ENCODE measurements around the gene TNFRSF18.

The TNFRSF18 gene

DNA sequence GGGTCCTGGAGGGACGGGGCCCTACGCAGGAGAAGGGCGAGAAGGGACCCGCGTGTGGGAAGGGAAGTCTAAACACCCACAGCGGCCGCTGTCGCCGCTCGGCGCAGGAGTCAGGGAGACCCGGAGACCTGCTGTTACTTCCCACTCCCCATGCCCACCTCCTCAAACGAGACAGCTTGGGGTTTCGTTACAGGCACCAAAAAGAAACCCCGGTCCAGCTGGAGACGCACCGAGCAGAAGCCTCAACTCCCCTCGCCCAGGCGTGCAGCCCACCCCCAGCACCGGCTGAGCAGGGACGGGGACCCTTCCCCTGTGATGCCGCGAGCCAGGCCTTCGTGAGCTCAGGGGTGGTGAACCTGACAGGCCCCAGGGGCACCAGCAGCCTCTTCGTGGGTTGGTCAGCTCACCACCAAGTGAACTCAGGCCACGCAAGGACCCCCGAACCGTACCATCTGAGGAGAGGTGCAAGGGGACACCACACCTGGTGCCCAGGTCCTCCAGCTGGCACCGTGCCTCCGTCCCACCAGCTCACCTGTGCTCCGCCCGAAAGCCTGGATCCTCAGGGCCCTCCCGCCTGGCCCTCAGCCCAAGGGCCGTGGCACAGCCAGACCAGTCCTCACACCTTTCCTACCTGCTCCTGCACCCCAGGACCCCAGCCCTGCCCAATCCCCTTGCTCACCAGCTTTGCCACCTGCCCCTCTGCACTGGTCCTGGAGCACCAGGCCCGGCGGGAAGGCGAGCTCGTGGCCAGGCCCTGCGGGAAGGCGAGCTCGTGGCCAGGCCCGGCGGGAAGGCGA lies 20.4 kb upstream of the TNFRSF18 start:
- no peak for DNase-seq

- DNase-seq = no peak
These were observed 19.5 kb upstream of the TNFRSF18 start for GRCh38 chr1:1225913-1226312.

GRCh38 chr1:1225238-1225845 lies 18.9 kb upstream of the TNFRSF18 start:
- no peak for DNase-seq

DNA sequence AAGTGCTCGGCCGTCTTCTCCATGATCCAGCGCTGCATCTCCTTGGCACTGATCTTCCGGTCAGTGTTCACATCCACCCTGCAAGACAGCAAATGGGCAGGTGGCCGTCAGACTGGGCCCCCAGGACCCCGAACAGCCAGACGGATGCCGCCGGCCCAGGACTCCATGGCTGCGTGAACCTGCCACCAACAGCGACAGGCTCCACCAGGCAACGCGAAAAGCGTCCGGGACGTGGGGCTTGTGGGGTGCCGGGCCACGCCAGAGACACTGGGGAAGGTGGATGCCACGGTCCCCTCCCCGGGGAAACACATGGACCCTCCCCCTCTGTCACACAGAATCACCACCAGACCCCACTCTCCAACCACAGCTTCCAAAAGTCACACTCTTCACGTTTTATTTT lies 17.5 kb upstream of the TNFRSF18 start:
- DNase-seq = no peak

DNA sequence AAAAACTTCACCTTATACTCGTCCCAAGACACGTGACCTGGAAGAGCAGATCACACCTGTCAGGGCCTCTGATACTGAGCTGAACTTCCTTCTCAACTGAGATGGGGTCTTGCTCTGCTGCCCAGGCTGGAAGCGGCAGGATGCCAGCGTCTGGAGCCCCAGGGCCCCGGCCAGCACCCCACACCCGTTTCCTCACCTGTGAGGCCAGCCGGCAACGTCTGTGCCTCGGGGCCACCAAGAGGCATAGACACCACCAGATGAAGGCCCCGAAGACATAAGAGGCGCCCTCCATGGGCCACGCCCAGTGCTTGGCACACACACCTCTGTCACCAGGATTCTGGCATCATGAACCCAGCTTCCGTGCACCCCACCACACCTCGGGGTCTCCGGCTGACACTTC lies 16.9 kb upstream of the TNFRSF18 start:
- DNase-seq = no peak

GRCh38 chr1:1222575-1223225 lies 16.3 kb upstream of the TNFRSF18 start:
- no peak for DNase-seq

GRCh38 chr1:1221887-1222574 lies 15.6 kb upstream of the TNFRSF18 start:
- DNase-seq = no peak

DNA sequence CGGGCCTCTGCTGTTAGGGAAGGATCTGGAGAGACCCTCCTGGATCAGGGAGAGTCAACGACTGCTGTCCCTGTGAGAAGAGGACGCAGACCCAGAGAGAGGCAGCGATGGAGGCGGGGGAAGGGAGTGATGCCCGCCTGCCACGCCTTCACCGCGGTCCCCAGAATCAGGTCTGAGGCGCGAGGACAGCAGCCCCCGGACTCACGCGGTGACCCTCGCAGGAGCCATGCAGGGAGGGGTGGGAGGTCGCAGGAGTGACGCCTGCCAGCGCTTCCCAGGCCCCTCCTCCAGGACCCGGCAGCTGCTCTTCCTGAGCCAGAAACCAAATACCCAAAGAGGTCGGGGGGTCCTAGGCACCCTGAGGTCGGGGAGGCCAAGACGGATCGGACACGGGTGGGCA lies 13.8 kb upstream of the TNFRSF18 start:
- no peak for DNase-seq

- peak in 1 of 4 experiments; percentile 30 for DNase-seq
These were observed 12.9 kb upstream of the TNFRSF18 start for GRCh38 chr1:1219341-1219740.

GRCh38 chr1:1218524-1219200 lies 12.3 kb upstream of the TNFRSF18 start:
- DNase-seq = no peak

DNA sequence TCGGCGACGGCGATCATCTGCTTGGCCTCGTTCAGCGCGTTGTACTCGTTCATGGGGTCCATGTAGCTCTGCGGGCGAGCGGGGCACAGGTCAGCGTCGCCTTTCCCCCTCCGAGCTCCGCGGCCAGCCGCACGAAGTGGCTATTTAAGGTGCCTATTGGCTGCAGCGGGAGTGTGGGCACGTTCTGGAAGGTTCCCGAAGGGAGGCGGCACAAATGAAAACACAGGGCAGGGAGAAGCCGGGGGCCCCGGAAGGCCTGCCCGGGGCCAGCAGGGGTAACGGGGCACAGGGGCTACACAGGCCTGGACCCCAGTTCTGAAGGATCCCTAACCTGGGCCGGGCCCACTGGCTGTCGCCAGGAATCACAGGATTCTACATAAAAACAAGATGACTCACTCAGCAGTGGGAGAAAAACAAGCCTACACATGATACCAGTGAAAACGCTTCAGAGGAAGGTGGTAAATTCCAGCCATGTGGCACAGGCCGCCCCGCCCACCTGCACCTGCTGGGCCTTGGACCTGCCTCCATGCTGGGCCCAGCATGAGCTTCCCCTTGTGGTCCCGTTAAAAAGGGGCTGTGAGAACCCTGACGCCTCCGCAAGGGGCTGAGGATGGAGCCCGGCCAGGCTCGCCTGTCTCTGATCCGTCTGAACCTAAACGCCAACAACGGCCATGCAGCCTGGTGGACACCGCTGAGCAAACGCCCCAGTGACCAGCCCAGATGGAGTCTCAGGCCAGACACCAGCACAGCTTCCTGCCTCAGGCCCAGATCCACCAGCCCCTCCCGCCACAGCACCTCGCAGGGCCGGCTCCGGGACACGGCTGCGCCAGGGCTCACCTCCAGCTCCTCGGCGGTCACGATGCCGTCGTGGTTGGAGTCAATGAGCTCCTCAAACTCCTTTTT lies 11.5 kb upstream of the TNFRSF18 start:
- DNase-seq = no peak

DNA sequence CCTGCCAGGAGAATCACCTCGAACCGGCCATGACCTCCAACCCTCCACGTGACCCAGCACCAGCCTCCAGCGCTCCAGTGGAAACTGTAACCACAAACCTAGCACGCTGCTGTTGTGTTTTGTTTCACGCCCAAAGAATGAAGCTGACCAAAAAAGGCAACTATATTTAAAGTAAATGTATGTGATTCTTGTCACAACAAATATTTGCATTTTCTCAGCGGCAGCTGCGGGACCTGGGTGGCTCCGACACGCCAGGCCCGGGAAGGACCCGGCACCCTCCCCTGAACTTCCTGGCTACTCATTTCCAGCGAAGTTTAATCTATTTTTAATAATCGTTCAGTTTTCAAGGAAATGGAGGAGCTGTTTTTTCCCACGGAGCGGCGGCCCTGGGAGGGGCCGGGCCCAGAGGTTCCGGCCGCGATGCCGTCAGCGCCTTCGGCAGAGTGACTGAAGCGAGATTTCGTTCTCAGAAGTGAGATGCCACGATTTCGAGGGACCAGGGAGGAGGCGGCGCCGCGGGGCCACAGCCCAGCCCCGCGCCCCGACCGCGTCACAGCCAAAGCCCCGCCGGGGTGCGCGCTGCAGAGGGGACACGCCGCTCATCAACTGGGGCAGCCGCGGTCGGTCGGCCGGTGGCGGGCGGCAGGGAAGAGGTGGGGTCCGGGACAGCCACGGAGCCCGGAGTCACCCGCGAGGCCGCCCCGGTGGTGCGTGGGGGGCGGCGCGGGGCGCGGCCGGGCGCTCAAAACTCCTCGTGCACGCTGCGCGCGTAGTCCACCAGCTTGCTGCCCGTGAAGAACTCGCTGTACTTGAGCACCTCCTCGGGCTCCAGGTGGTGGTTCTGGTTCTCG lies 10.6 kb upstream of the TNFRSF18 start:
- DNase-seq = no peak

- no peak for DNase-seq
These were observed 9.7 kb upstream of the TNFRSF18 start for GRCh38 chr1:1215881-1216605.

DNA sequence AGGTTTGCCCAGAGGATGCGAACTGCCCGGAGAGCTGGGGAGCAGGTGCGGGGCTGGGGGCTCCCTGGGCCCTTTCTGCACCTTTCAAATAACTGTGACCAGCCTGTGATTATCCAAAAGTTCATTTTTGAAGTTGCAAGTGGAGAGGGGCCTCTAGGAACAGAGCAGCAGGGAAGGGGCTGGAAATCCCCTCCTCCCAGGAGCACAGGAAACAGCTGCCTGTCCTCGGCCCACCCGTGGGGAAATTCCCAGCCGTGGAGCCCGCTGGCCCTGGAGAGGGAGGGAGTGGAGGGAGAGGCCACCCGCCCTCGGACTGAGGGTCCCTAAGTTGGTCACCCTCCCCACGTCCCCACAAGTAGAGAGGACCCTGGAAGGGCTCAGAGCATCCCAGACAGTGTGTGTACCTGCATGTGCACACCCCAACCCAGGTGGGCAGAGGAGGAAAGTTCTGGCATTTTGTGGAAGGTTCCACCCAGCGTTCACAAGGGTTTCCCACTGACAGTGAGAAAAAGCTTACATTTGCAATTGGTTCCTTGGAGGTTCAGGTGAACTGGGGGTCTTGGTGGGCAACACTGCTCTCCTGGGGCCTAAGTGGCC lies 8.8 kb upstream of the TNFRSF18 start:
- DNase-seq = no peak

- no peak for DNase-seq
These were observed 7.2 kb upstream of the TNFRSF18 start, which contains the start of gene TNFRSF4 for GRCh38 chr1:1213345-1214265. TSS of gene TNFRSF4 (minus strand) at chr1:1214153. CDS start at chr1:1214127, 26 bp downstream.

DNA sequence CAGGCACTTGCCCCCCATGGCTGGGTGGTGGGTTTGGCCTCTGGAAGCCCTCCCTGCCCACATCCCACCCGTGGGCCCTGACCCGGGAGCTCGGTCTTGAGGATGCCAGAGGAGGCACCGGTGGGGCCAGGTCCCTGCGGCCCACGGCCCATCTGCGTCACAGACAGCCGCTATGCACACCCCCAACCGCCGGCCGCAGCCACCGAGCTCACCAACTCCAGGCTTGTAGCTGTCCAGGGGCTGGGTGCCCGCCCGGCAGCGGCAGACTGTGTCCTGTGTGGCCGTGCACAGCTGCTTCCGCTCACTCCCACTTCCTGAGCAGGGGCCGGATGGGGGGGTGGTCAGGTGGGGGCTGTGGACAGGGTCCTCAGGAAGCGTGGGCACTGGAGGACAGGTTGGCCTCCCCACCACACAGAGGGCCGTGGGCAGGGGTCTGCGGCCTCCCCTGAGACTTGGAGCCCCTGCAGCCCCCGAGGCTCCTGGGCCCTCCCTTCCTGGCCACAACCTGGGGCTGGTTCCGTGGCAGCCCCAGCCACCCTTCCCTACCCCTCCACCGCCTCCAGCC lies 6.5 kb upstream of the TNFRSF18 start:
- DNase-seq = no peak

- no peak for DNase-seq
These were observed 5.4 kb upstream of the TNFRSF18 start for GRCh38 chr1:1211541-1212441.

Data from activated CD4-positive, CD25-positive, alpha-beta regulatory T cell (primary cell).